Measurements from ENCODE around the gene RCBTB1.
"Not testable (repeated sequence)": the region's sequence is repeated elsewhere in the genome, so short reads cannot be mapped to it uniquely, and the experiment has no call there.

RCBTB1 gene

DNA sequence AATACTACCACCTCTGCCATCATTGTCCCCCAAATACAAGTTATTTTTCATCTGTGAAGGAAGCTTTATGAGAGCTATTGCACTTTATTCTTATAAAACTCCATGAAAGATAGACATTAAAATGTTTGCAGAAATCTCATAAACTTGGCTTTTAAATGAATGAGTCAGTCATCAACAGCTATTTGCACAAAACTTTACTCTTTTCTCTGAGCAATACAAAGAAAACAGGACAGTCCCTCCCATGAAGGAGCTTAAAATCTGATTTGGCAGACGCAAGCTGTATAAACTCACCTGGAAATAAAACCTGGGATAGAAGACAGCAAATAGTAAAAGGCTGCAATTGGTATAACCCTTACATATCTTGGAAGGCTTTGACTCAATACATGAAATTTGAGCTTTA, 16.6 kb upstream of the RCBTB1 start:
- TF ChIP-seq, protein P1, sequence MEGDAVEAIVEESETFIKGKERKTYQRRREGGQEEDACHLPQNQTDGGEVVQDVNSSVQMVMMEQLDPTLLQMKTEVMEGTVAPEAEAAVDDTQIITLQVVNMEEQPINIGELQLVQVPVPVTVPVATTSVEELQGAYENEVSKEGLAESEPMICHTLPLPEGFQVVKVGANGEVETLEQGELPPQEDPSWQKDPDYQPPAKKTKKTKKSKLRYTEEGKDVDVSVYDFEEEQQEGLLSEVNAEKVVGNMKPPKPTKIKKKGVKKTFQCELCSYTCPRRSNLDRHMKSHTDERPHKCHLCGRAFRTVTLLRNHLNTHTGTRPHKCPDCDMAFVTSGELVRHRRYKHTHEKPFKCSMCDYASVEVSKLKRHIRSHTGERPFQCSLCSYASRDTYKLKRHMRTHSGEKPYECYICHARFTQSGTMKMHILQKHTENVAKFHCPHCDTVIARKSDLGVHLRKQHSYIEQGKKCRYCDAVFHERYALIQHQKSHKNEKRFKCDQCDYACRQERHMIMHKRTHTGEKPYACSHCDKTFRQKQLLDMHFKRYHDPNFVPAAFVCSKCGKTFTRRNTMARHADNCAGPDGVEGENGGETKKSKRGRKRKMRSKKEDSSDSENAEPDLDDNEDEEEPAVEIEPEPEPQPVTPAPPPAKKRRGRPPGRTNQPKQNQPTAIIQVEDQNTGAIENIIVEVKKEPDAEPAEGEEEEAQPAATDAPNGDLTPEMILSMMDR (IDR thresholded peaks at IDR 0.05; ENCODE audit: control insufficient read depth, extremely low read depth, insufficient read depth), result no peak
- DNase-seq (ENCODE audit: low read depth), result peak; percentile 87
- H3K4me3 ChIP-seq (ENCODE audit: low read depth, low read length), result no peak overlapping the region

DNA sequence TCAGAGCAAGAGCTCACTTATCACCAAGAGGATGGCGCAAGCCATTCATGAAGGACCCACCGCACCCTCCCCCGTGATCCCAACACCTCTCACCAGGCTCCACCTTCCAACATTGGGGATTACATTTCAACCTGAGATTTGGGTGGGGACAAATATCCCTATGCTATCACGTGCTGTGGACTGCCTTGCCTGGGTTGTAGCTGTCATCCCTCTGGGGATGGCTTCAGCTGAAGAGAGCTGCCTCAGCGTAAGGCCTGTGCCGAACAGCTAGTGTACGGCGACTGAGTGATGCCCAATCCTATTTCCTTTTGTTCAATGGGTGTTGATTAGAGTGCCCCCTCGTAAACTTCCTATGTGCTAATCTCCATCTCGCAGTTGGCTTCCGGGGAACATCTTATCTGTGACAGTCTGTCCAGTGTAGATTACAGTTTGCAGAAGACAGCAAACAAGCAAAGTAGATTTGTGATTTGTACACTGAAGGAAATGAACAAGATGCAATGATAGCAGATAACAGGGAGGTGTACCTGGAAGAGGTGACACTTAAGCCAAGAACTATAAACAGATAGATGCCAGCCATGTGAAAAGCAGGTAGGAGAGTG, 11.8 kb upstream of the RCBTB1 start:
- no peak for DNase-seq (ENCODE audit: low read depth)
- H3K4me3 ChIP-seq (ENCODE audit: low read depth, low read length), result no peak overlapping the region
- TF ChIP-seq, protein P1 (IDR thresholded peaks at IDR 0.05; ENCODE audit: control insufficient read depth, extremely low read depth, insufficient read depth), result no peak

DNA sequence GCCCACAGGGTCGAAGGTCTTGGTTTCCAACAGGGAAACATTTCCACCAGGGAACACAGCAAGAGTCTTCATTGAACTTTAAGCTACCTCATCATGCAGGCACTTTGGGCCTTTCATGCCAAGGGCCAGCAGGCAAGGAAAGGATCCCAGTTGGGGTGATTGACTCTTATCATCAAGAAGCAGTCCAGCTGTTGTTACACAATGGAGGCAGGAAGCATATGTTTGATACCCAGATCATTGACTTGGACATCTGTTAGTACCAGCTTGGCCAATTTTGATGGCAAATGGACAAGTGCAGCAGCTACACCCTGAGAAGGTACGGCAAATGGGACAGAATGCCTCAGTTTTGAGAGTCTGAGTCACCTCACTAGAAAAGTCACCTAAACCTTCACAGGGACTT, 10.9 kb upstream of the RCBTB1 start:
- DNase-seq (ENCODE audit: low read depth), result no peak
- TF ChIP-seq, protein P1 (IDR thresholded peaks at IDR 0.05; ENCODE audit: control insufficient read depth, extremely low read depth, insufficient read depth), result no peak
- no peak overlapping the region for H3K4me3 ChIP-seq (ENCODE audit: low read depth, low read length)

DNA sequence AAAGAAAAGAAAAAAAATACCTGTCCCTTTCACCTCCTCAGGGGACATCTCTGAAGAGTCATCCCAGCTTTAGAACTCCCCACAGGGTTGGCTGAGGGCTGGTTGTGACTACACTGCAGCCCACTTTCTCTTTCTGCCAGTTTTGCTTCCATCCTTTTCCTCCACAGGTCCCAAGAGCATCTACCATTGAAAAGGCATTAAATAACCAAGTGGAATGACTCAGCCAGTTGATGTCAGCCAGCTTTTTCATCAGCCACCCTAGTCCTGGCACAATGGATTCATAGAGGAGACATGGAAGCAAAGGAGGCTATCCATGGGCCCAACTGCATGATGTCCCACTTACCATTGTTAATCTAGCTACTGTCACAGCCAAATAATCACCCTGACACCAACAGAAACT, 9.2 kb upstream of the RCBTB1 start:
- DNase-seq (ENCODE audit: low read depth), result no peak
- TF ChIP-seq, protein P1 (IDR thresholded peaks at IDR 0.05; ENCODE audit: control insufficient read depth, extremely low read depth, insufficient read depth), result no peak
- H3K4me3 ChIP-seq (ENCODE audit: low read depth, low read length), result no peak overlapping the region

DNA sequence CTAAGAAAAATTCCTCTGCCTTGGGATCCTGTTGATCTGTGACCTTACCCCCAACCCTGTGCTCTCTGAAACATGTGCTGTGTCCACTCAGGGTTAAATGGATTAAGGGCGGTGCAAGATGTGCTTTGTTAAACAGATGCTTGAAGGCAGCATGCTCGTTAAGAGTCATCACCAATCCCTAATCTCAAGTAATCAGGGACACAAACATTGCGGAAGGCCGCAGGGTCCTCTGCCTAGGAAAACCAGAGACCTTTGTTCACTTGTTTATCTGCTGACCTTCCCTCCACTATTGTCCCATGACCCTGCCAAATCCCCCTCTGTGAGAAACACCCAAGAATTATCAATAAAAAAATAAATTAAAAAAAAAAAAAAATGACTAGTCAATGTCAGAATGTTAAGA, 8.5 kb upstream of the RCBTB1 start:
- not testable (repeated sequence) for DNase-seq (ENCODE audit: low read depth); H3K4me3 ChIP-seq (ENCODE audit: low read depth, low read length)

DNA sequence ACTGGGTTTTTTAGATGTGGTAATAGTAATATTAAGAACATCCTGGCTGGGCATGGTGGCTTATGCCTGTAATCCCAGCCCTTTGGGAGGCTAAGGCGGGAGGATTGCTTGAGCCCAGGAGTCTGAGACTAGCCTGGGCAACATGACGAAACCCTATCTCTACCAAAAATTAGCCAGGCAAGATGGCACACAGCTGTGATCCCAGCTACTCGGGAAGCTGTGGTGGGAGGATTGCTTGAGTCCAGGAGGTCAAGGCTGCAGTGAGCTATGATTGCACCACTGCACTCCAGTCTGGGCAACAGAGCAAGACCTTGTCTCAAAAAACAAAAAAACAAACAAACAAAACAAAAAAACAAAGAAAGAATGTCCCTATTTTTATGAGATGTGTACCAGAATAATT, 5.4 kb upstream of the RCBTB1 start:
- not testable (repeated sequence) for H3K4me3 ChIP-seq (ENCODE audit: low read depth, low read length); DNase-seq (ENCODE audit: low read depth)

DNA sequence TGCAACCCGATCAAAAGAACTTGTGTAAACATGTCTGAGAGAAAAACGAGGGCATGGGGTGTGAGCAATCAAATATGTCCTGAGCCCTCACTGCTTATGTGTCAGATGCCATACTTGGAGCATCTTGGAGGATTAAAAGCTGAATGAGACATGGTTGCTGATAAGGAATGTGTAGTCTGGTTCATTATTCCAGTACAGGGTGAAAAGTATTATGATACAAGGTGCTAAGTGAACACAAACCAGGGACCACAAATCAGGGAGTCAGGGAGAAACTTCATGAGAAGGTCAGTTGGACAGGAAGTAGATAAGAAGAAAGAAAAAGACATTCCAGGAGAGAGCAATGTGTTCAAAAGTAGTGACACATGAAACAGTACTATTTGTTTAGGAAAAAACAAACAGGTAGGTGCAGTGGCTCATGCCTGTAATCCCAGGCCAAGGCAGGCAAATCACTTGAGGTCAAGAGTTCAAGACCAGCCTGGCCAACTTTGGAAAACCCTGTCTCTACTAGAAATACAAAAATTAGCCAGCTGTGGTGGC, 2.0 kb upstream of the RCBTB1 start:
- no peak for DNase-seq (ENCODE audit: low read depth)
- H3K4me3 ChIP-seq (ENCODE audit: low read depth, low read length), result no peak overlapping the region
- TF ChIP-seq, protein P1 (IDR thresholded peaks at IDR 0.05; ENCODE audit: control insufficient read depth, extremely low read depth, insufficient read depth), result no peak

DNA sequence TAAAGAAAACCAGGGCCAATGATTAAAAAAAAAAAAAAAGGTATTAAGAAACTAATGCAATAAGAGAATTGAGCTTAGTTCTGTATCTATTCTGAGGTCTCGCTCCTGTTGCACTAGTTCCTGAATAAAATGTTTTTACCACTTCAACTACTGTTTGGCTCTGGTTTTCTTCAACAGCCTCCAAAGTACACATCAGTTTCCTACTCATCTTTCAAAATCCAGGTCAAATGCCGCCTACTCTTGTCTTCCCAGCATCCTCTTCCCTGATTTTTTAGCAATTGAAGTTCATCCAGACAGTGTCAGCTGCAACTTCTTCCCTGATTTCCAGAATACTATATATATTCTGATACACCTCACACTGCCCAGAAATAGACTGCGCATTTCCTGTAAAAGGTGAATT, 1.4 kb upstream of the RCBTB1 start:
- TF ChIP-seq, protein P1 (IDR thresholded peaks at IDR 0.05; ENCODE audit: control insufficient read depth, extremely low read depth, insufficient read depth), result no peak
- H3K4me3 ChIP-seq (ENCODE audit: low read depth, low read length), result no peak overlapping the region

More for the DNA sequence above, 1.4 kb upstream of the RCBTB1 start:
- DNase-seq (ENCODE audit: low read depth), result no peak

Measured in LNCaP clone FGC (cell line).